Colon (tissue), 2 donors: ENCODE data around the gene BET1L.
"Not testable (repeated sequence)": the region's sequence is repeated elsewhere in the genome, so short reads cannot be mapped to it uniquely, and the experiment has no call there.

Experiments used
- FAIRE-seq: peaks from 2 replicates; lab custom pipeline; 2012; peaks lifted over from hg19 to GRCh38; lab: Jason Lieb, UNC
- donor health status: control.
- donor health status: control.

The BET1L gene

GRCh38 chr11:193481-193880 is 13.7 kb downstream of the BET1L start:
- FAIRE-seq = not testable (repeated sequence)

- FAIRE-seq = not testable (repeated sequence)
These were observed 14.5 kb downstream of the BET1L start, which contains the start of gene SCGB1C1 for GRCh38 chr11:192674-193128. Gene SCGB1C1, plus strand, starts transcription at chr11:193078. Its CDS starts 22 bp downstream, at chr11:193100.

DNA sequence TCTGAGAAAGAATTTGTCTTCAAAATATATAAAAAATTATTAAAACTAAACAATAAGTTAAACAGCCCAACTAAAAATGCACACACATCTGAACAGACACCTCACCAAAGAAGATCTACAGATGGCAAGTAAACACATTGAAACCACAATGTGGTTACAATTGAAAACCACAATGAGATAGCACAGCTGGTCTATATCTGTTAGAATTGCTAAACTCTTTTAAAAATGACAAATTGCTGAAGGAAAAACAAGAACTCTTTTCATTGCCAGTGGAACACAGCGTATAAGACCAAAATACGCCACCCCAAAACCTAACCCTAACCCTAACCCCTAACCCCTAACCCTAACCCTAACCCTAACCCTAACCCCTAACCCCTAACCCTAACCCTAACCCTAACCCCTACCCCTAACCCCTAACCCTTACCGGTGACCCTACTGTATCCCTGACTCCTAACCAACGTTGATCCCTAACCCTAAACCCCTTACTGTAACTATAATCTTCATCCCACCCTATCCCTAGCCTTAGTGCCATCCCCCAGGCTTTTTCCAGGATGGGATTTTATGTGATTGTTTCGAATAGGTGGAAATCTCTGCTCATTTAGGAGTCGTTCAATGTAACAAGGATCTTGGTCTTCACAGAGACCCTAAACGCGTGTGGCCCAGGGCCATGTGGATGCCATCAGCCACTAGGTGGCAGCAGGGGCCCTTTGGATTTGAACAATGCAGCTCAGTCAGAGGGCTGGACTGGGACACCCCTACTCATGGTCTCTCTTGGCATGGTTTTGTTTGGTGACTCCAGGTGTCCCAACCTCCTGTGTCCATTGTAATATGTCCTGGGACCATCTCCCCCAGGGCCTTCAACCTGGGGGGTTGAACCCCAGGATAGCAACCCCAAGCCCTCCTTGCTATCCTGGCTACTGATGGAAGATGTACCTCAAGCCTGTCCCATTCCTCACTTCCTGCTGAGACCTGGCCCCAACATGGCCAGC is 15.4 kb downstream of the BET1L start:
- FAIRE-seq = not testable (repeated sequence)

GRCh38 chr11:190546-190945 is 16.7 kb downstream of the BET1L start:
- FAIRE-seq = not testable (repeated sequence)

GRCh38 chr11:189843-190311 is 17.3 kb downstream of the BET1L start:
- FAIRE-seq = not testable (repeated sequence)

- not testable (repeated sequence) for FAIRE-seq
These were observed 17.9 kb downstream of the BET1L start for GRCh38 chr11:189200-189783.

GRCh38 chr11:180242-180641 is 27.0 kb downstream of the BET1L start:
- FAIRE-seq = not testable (repeated sequence)
